ENCODE results near the gene ZNF555. TPM values are rescaled to one million over a fixed set of nuclear protein-coding genes. Genes with fewer than 3 reads are reported as not detected.

ZNF555 gene
- total RNA-seq, 1 donor from 2014 or later = 8.4 TPM

GRCh38 chr19:2807379-2808128 lies 33.7 kb upstream of the ZNF555 start:
- Mint-ChIP-seq H3K9me3 (ENCODE audit: unreplicated experiment) (no peaks in the 10 kb centered on the region), H3K4me1 (ENCODE audit: low read depth, unreplicated experiment) (no peaks in the 10 kb centered on the region), H3K27ac (ENCODE audit: unreplicated experiment) (no peak overlapping the region), H3K4me3 (ENCODE audit: unreplicated experiment) (no peak overlapping the region), H3K36me3 (ENCODE audit: unreplicated experiment) (peaks cover 8% of the 10 kb centered on the region), H3K27me3 (ENCODE audit: unreplicated experiment) (no peaks in the 10 kb centered on the region)
- TF ChIP-seq CTCF (IDR thresholded peaks at IDR 0.05; ENCODE audit: partially characterized antibody, unreplicated experiment) = no peak
- DNase-seq = no peak

GRCh38 chr19:2808129-2808941 lies 32.9 kb upstream of the ZNF555 start:
- Mint-ChIP-seq H3K27ac (ENCODE audit: unreplicated experiment) (no peak overlapping the region), H3K9me3 (ENCODE audit: unreplicated experiment) (no peaks in the 10 kb centered on the region), H3K4me1 (ENCODE audit: low read depth, unreplicated experiment) (no peaks in the 10 kb centered on the region), H3K36me3 (ENCODE audit: unreplicated experiment) (peaks cover 5% of the 10 kb centered on the region), H3K4me3 (ENCODE audit: unreplicated experiment) (no peak overlapping the region), H3K27me3 (ENCODE audit: unreplicated experiment) (no peaks in the 10 kb centered on the region)
- no peak for TF ChIP-seq CTCF (IDR thresholded peaks at IDR 0.05; ENCODE audit: partially characterized antibody, unreplicated experiment)
- DNase-seq = no peak

GRCh38 chr19:2809387-2810140 lies 31.7 kb upstream of the ZNF555 start:
- Mint-ChIP-seq H3K27me3 (ENCODE audit: unreplicated experiment) (no peaks in the 10 kb centered on the region), H3K9me3 (ENCODE audit: unreplicated experiment) (no peaks in the 10 kb centered on the region), H3K4me1 (ENCODE audit: low read depth, unreplicated experiment) (no peaks in the 10 kb centered on the region), H3K36me3 (ENCODE audit: unreplicated experiment) (peaks cover 5% of the 10 kb centered on the region), H3K27ac (ENCODE audit: unreplicated experiment) (no peak overlapping the region), H3K4me3 (ENCODE audit: unreplicated experiment) (no peak overlapping the region)
- DNase-seq = no peak
- no peak for TF ChIP-seq CTCF (IDR thresholded peaks at IDR 0.05; ENCODE audit: partially characterized antibody, unreplicated experiment)

- H3K36me3 Mint-ChIP-seq (ENCODE audit: unreplicated experiment) = peaks cover 5% of the 10 kb centered on the region
- TF ChIP-seq CTCF (IDR thresholded peaks at IDR 0.05; ENCODE audit: partially characterized antibody, unreplicated experiment) = no peak
Observed at GRCh38 chr19:2810141-2811091, 30.9 kb upstream of the ZNF555 start.

More at GRCh38 chr19:2810141-2811091, 30.9 kb upstream of the ZNF555 start:
- Mint-ChIP-seq H3K4me1 (ENCODE audit: low read depth, unreplicated experiment) (no peaks in the 10 kb centered on the region), H3K27me3 (ENCODE audit: unreplicated experiment) (no peaks in the 10 kb centered on the region), H3K4me3 (ENCODE audit: unreplicated experiment) (no peak overlapping the region), H3K27ac (ENCODE audit: unreplicated experiment) (no peak overlapping the region), H3K9me3 (ENCODE audit: unreplicated experiment) (no peaks in the 10 kb centered on the region)
- no peak for DNase-seq
